Measurements from ENCODE around the gene TLCD4.

Gene TLCD4

DNA sequence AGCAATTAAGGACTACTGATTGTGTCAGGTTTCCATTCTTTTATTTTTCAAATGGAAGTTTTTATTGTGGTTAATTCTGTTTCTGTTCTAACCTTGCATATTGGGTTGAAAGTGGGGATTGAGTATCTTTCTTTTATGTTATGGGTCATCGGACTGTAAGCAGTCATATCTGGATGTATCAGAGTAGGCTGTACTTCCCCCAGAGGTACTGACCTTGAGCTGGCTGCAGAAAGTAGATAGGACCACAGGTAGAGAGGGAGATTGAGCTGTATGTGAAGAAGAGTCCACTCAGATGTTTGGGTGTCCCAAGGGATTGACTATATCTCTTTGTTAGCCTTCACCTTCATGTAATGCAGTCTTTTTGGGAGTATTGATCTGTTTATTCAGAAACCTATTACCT is 23.9 kb upstream of the TLCD4 start:
- Histone ChIP-seq H3K79me2 (ENCODE audit: low read length) (no peaks in the 10 kb centered on the region), H3K36me3 (replicated peaks; ENCODE audit: low read depth, low read length) (no peaks in the 10 kb centered on the region), H3K27ac (ENCODE audit: low read length) (peak overlapping the region; percentile 23; the same call in 1 of the 2 replicates), H3K4me2 (ENCODE audit: low read length) (peak overlapping the region; percentile 21), H3K27me3 (ENCODE audit: low read depth, low read length) (0 out of 2 replicates have a peak, but pooled peaks cover 3% of the 10 kb centered on the region), H3K9me3 (ENCODE audit: insufficient read depth, low read length) (no peaks in the 10 kb centered on the region), H2AFZ (ENCODE audit: low read depth, low read length) (no peak overlapping the region), H3K4me3 (ENCODE audit: low read length) (no peak overlapping the region), H3K4me1 (ENCODE audit: low read length) (peaks cover 52% of the 10 kb centered on the region), H4K20me1 (ENCODE audit: insufficient read depth, low read length) (no peaks in the 10 kb centered on the region), H3K9ac (ENCODE audit: low read length) (no peak overlapping the region)
- TF ChIP-seq, protein P1, sequence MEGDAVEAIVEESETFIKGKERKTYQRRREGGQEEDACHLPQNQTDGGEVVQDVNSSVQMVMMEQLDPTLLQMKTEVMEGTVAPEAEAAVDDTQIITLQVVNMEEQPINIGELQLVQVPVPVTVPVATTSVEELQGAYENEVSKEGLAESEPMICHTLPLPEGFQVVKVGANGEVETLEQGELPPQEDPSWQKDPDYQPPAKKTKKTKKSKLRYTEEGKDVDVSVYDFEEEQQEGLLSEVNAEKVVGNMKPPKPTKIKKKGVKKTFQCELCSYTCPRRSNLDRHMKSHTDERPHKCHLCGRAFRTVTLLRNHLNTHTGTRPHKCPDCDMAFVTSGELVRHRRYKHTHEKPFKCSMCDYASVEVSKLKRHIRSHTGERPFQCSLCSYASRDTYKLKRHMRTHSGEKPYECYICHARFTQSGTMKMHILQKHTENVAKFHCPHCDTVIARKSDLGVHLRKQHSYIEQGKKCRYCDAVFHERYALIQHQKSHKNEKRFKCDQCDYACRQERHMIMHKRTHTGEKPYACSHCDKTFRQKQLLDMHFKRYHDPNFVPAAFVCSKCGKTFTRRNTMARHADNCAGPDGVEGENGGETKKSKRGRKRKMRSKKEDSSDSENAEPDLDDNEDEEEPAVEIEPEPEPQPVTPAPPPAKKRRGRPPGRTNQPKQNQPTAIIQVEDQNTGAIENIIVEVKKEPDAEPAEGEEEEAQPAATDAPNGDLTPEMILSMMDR (IDR thresholded peaks at IDR 0.05; ENCODE audit: low read depth, low read length): no peak
- no peak for TF ChIP-seq EZH2phosphoT487 (IDR thresholded peaks at IDR 0.05; ENCODE audit: low read depth)

DNA sequence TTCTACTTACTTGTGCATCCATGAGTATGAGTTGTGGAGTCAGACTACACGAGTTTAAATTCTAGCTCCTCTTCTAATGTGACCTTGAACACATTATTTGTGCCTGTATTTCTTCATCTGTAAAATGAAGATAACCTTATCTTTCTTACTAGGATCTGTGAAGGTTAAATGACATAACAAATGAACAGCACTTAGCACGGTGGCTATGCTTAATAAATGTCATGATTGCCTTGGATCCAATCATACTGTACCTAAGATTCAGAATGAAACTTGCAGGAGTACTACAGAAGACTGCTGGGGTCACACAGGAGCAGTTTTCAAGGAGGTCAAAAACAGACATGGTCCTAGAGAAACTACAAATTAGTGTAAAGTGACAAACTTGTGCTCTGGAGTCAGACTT is 22.2 kb upstream of the TLCD4 start:
- no peak for TF ChIP-seq EZH2phosphoT487 (IDR thresholded peaks at IDR 0.05; ENCODE audit: low read depth)
- TF ChIP-seq, protein P1 (IDR thresholded peaks at IDR 0.05; ENCODE audit: low read depth, low read length): no peak
- peak overlapping the region; percentile 2; the same call in 1 of the 2 replicates for H3K4me3 ChIP-seq (ENCODE audit: low read length)
- no peaks in the 10 kb centered on the region for H3K36me3 ChIP-seq (replicated peaks; ENCODE audit: low read depth, low read length)
- H3K4me1 ChIP-seq (ENCODE audit: low read length): peaks cover 55% of the 10 kb centered on the region
- H3K27me3 ChIP-seq (ENCODE audit: low read depth, low read length): no peaks in the 10 kb centered on the region
- peak overlapping the region; percentile 1; the same call in 1 of the 2 replicates for H3K9ac ChIP-seq (ENCODE audit: low read length)
- no peaks in the 10 kb centered on the region for H3K79me2 ChIP-seq (ENCODE audit: low read length)
- H3K4me2 ChIP-seq (ENCODE audit: low read length): peak overlapping the region; percentile 76
- H4K20me1 ChIP-seq (ENCODE audit: insufficient read depth, low read length): no peaks in the 10 kb centered on the region
- peak overlapping the region; percentile 88 for H3K27ac ChIP-seq (ENCODE audit: low read length)
- H2AFZ ChIP-seq (ENCODE audit: low read depth, low read length): 0 out of 2 replicates have a peak overlapping the region, but pooled peaks have one; percentile 21
- H3K9me3 ChIP-seq (ENCODE audit: insufficient read depth, low read length): no peaks in the 10 kb centered on the region

DNA sequence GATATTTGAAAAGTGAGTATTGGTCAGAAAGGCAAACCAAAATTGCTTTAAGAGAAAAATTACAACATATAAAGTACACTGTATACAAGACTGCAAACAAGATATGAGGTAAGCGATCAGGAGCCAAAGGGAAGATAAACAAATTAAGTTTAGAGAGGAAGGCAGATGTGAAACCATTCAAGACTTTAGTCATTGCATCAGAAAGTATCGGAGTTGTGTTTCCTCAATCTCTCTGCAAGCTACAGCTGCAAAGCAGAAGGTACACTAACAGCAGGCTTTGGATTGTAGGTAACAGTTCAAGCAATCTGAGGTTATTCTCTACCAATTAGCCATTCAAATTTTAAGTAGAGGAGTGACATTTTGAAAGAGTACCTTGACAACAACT is 21.3 kb upstream of the TLCD4 start:
- Histone ChIP-seq H2AFZ (ENCODE audit: low read depth, low read length) (no peak overlapping the region), H3K27ac (ENCODE audit: low read length) (peak overlapping the region; percentile 88)

DNA sequence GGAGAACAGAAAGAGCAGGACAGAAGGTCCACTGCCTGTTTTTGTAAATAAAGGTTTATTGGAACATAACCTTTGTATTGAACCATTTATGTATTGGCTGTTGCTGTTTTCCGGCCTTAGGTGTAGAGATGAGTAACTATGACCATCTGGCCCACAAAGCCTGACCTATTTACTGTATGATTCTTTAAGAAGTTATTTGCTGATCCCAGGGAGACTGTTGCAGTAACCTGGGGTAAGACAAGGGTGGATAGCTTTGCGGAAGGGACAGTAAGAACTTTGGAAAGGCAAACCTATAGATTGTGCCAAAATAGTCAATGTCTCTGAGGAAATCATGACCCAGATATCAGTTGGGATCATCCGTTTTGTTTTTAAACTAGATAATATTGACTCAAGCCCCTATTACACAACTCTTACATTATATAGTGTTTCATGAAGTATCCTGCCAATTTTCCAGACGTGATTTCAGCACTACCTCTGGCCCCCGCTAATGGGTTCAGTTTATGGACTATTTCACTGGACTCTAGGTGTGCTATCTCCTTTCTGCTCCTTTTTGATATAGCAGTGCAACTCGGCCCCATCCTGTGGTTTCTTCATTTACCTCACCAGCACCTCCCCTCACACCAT is 20.8 kb upstream of the TLCD4 start:
- Histone ChIP-seq H3K4me2 (ENCODE audit: low read length) (peak overlapping the region; percentile 76), H2AFZ (ENCODE audit: low read depth, low read length) (no peak overlapping the region), H3K36me3 (replicated peaks; ENCODE audit: low read depth, low read length) (no peaks in the 10 kb centered on the region)

More for the DNA sequence above, 21.3 kb upstream of the TLCD4 start:
- Histone ChIP-seq H3K9ac (ENCODE audit: low read length) (peak overlapping the region; percentile 50; the same call in 1 of the 2 replicates), H3K4me3 (ENCODE audit: low read length) (peak overlapping the region; percentile 52), H3K9me3 (ENCODE audit: insufficient read depth, low read length) (no peaks in the 10 kb centered on the region), H3K4me2 (ENCODE audit: low read length) (peak overlapping the region; percentile 76), H3K36me3 (replicated peaks; ENCODE audit: low read depth, low read length) (no peaks in the 10 kb centered on the region), H3K79me2 (ENCODE audit: low read length) (no peaks in the 10 kb centered on the region), H3K4me1 (ENCODE audit: low read length) (peaks cover 55% of the 10 kb centered on the region), H4K20me1 (ENCODE audit: insufficient read depth, low read length) (no peaks in the 10 kb centered on the region), H3K27me3 (ENCODE audit: low read depth, low read length) (no peaks in the 10 kb centered on the region)
- TF ChIP-seq EZH2phosphoT487 (IDR thresholded peaks at IDR 0.05; ENCODE audit: low read depth): no peak

More for the DNA sequence above, 20.8 kb upstream of the TLCD4 start:
- Histone ChIP-seq H3K27me3 (ENCODE audit: low read depth, low read length) (no peaks in the 10 kb centered on the region), H4K20me1 (ENCODE audit: insufficient read depth, low read length) (no peaks in the 10 kb centered on the region), H3K27ac (ENCODE audit: low read length) (peak overlapping the region; percentile 88), H3K79me2 (ENCODE audit: low read length) (no peaks in the 10 kb centered on the region), H3K4me3 (ENCODE audit: low read length) (peak overlapping the region; percentile 34), H3K9ac (ENCODE audit: low read length) (peak overlapping the region; percentile 45; the same call in 1 of the 2 replicates), H3K9me3 (ENCODE audit: insufficient read depth, low read length) (no peaks in the 10 kb centered on the region), H3K4me1 (ENCODE audit: low read length) (peaks cover 55% of the 10 kb centered on the region)
- TF ChIP-seq, protein P1 (IDR thresholded peaks at IDR 0.05; ENCODE audit: low read depth, low read length): no peak
- TF ChIP-seq EZH2phosphoT487 (IDR thresholded peaks at IDR 0.05; ENCODE audit: low read depth): no peak
